BLaER1 (cell line): ENCODE data around the gene NINJ1.
"Not testable (repeated sequence)": the region's sequence is repeated elsewhere in the genome, so short reads cannot be mapped to it uniquely, and the experiment has no call there.

ENCODE experiments used
- H3K27ac ChIP-seq: shearing (Covaris generic); formaldehyde crosslinking; 2 replicates; pipeline ENCODE4 v1.8.1; 2022
- H3K27me3 ChIP-seq: shearing (Covaris generic); formaldehyde crosslinking; 2 replicates; pipeline ENCODE4 v1.8.1; 2022
- H3K36me3 ChIP-seq: shearing (Covaris generic); formaldehyde crosslinking; 2 replicates; pipeline ENCODE4 v1.8.1; 2022
- H3K4me1 ChIP-seq: shearing (Covaris generic); formaldehyde crosslinking; 2 replicates; pipeline ENCODE4 v1.8.1; 2022
- H3K4me2 ChIP-seq: shearing (Covaris generic); formaldehyde crosslinking; 2 replicates; pipeline ENCODE4 v1.8.1; 2022
- H3K4me3 ChIP-seq: shearing (Covaris generic); formaldehyde crosslinking; 2 replicates; pipeline ENCODE4 v1.8.1; 2022
- H3K9ac ChIP-seq: shearing (Covaris generic); formaldehyde crosslinking; 2 replicates; pipeline ENCODE4 v1.8.1; 2022
- H3K9me3 ChIP-seq: shearing (Covaris generic); formaldehyde crosslinking; 2 replicates; pipeline ENCODE4 v1.8.1; 2022
- H4K20me1 ChIP-seq: shearing (Covaris generic); formaldehyde crosslinking; 2 replicates; pipeline ENCODE4 v1.8.1; 2022
- Cebpa-rat ChIP-seq: shearing (Covaris generic); IDR thresholded peaks from 2 replicates; pipeline ENCODE4 v1.8.1; 2022

The NINJ1 gene

GRCh38 chr9:93147632-93148031 lies 13.6 kb upstream of the NINJ1 start:
- H3K27ac ChIP-seq = no peak overlapping the region
- peaks cover 33% of the 10 kb centered on the region for H3K9me3 ChIP-seq
- no peak for TF ChIP-seq Cebpa-rat
- H3K4me1 ChIP-seq = peaks cover 62% of the 10 kb centered on the region
- no peak overlapping the region for H3K4me3 ChIP-seq
- H3K36me3 ChIP-seq = no peaks in the 10 kb centered on the region
- H3K9ac ChIP-seq = no peak overlapping the region
- no peaks in the 10 kb centered on the region for H4K20me1 ChIP-seq
- H3K27me3 ChIP-seq = no peaks in the 10 kb centered on the region
- H3K4me2 ChIP-seq = no peak overlapping the region

GRCh38 chr9:93146696-93147095 lies 12.6 kb upstream of the NINJ1 start:
- H3K27me3 ChIP-seq, H3K36me3 ChIP-seq, H3K4me3 ChIP-seq, H4K20me1 ChIP-seq, H3K9ac ChIP-seq: not testable (repeated sequence)
- H3K9me3 ChIP-seq = peaks cover 33% of the 10 kb centered on the region
- 0 out of 2 replicates have a peak overlapping the region, but pooled peaks have one; percentile 18 for H3K27ac ChIP-seq
- H3K4me1 ChIP-seq = peaks cover 70% of the 10 kb centered on the region
- peak overlapping the region; percentile 30; the same call in 1 of the 2 replicates for H3K4me2 ChIP-seq

DNA sequence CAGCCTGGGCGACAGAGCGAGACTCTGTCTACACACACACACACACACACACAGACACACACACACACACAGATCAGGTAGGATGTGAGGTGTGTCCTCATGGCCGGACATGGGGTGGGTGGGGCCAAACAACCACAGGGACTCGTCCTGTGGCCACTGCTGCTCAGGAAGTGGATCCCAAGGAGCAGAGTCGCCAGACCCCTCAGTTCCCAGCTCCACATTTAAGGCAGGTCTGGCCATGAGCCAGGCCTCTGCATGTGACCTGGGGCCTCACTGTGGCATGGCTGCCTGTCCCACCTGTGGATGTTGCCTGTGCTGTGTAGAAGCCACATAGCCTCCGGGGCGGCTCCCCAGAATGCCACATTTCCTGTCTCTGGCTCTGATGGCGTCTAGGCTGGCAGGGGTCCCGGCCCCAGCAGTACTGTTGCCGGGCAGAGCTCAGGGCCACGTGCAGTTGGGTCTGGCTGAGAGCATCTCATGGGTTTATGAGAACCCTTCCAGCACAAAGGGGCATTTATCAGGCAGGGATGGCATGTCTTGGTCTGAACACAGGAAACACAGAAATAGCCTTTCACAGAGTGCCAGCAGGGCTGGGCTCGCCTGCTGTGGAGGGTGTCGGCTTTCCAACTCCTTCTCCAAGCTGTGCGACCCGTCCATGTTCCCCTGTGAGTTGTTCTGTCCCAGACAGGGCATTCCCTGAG lies 9.9 kb upstream of the NINJ1 start:
- Histone ChIP-seq H3K4me3 (no peak overlapping the region), H4K20me1 (no peaks in the 10 kb centered on the region), H3K27ac (peak overlapping the region; percentile 90), H3K4me2 (peak overlapping the region; percentile 80), H3K4me1 (peaks cover 81% of the 10 kb centered on the region), H3K36me3 (no peaks in the 10 kb centered on the region), H3K27me3 (no peaks in the 10 kb centered on the region), H3K9me3 (peaks cover 38% of the 10 kb centered on the region), H3K9ac (peak overlapping the region; percentile 71)
- TF ChIP-seq Cebpa-rat = no peak

- H3K4me2 ChIP-seq = peak overlapping the region; percentile 80
- TF ChIP-seq Cebpa-rat = no peak
Measured at GRCh38 chr9:93141771-93142483, 7.9 kb upstream of the NINJ1 start.

GRCh38 chr9:93139365-93140182 lies 5.5 kb upstream of the NINJ1 start:
- Histone ChIP-seq H3K27ac (peak overlapping the region; percentile 98), H3K9ac (peak overlapping the region; percentile 65), H4K20me1 (no peaks in the 10 kb centered on the region), H3K27me3 (no peaks in the 10 kb centered on the region), H3K9me3 (peaks cover 7% of the 10 kb centered on the region), H3K36me3 (no peaks in the 10 kb centered on the region), H3K4me2 (peak overlapping the region; percentile 80), H3K4me3 (peak overlapping the region; percentile 27), H3K4me1 (peaks cover 97% of the 10 kb centered on the region)
- no peak for TF ChIP-seq Cebpa-rat

More at GRCh38 chr9:93141771-93142483, 7.9 kb upstream of the NINJ1 start:
- Histone ChIP-seq H3K27me3 (no peaks in the 10 kb centered on the region), H3K27ac (peak overlapping the region; percentile 90), H4K20me1 (no peaks in the 10 kb centered on the region), H3K4me1 (peaks cover 97% of the 10 kb centered on the region), H3K9ac (peak overlapping the region; percentile 54), H3K9me3 (peaks cover 18% of the 10 kb centered on the region), H3K4me3 (no peak overlapping the region), H3K36me3 (no peaks in the 10 kb centered on the region)

- Histone ChIP-seq H3K4me1 (peaks cover 88% of the 10 kb centered on the region), H3K36me3 (no peaks in the 10 kb centered on the region), H3K4me2 (peak overlapping the region; percentile 98), H3K9me3 (peaks cover 7% of the 10 kb centered on the region), H4K20me1 (peaks cover 2% of the 10 kb centered on the region), H3K9ac (peak overlapping the region; percentile 79), H3K4me3 (peak overlapping the region; percentile 38; the same call in 1 of the 2 replicates), H3K27ac (peak overlapping the region; percentile 98), H3K27me3 (no peaks in the 10 kb centered on the region)
- no peak for TF ChIP-seq Cebpa-rat
Measured at GRCh38 chr9:93138171-93138764, 4.2 kb upstream of the NINJ1 start.

DNA sequence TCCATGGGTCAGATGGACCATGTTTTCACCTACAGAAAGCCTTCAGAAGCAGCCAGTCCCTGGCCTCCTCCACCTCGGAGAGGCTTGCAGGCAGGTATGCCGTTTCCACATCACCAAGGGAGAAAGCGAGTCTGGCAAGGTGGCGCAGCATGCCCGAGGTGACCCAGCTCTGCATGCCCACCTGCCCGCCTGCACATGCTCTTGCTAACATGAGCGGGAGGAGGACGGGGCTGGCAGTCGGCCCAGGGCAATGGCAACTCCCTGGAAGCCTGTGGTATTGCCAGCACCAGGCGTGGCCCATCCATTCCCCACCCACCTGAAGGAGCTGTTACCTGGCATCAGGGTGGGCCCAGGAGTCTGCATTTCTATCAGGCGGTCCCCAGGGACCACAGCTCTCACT lies 3.3 kb upstream of the NINJ1 start:
- no peak for TF ChIP-seq Cebpa-rat
- peaks cover 7% of the 10 kb centered on the region for H3K9me3 ChIP-seq
- H3K4me2 ChIP-seq = peak overlapping the region; percentile 98
- peak overlapping the region; percentile 79 for H3K9ac ChIP-seq
- peak overlapping the region; percentile 38; the same call in 1 of the 2 replicates for H3K4me3 ChIP-seq
- peaks cover 11% of the 10 kb centered on the region for H4K20me1 ChIP-seq
- no peaks in the 10 kb centered on the region for H3K36me3 ChIP-seq
- no peaks in the 10 kb centered on the region for H3K27me3 ChIP-seq
- H3K4me1 ChIP-seq = peaks cover 88% of the 10 kb centered on the region
- peak overlapping the region; percentile 98 for H3K27ac ChIP-seq

DNA sequence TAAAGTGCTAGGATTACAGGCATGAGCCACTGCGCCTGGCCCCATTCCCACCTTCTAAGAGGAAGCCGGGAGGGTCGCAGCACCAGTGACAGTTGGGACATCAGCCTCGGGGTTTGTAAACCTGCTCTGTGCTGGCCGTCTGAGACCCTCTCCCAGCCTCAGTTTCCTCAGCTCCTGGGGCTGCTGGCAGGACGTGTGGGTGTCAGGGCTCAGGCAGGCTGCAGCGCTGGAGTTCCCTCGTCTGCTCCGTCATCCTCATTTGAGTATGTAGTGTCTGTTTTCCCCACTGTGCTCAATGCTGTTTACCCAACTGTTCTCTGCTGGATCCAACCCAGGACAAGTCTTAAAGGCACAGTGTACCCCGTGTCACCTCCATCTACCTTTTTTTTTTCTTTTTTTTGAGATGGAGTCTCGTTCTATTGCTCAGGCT lies 2.0 kb upstream of the NINJ1 start:
- no peak for TF ChIP-seq Cebpa-rat
- Histone ChIP-seq H3K36me3 (0 out of 2 replicates have a peak, but pooled peaks cover 2% of the 10 kb centered on the region), H3K4me2 (peak overlapping the region; percentile 98), H3K4me3 (0 out of 2 replicates have a peak overlapping the region, but pooled peaks have one; percentile 34), H3K27ac (peak overlapping the region; percentile 98), H3K27me3 (no peaks in the 10 kb centered on the region), H4K20me1 (peaks cover 25% of the 10 kb centered on the region), H3K9ac (peak overlapping the region; percentile 79; the same call in 1 of the 2 replicates), H3K9me3 (peaks cover 7% of the 10 kb centered on the region), H3K4me1 (peaks cover 88% of the 10 kb centered on the region)
